Muscle of back (tissue), 11 donors: ENCODE data around the gene TLR10. TPM values are rescaled to one million over a fixed set of nuclear protein-coding genes. Genes with fewer than 3 reads are reported as not detected.

ENCODE experiments used
- DNase-seq, 3 donors: peaks; one replicate each; pipeline versions ENCODE4 v3.0.0 to v3.0.0-alpha.2; 2013
- polyA plus RNA-seq, 10 donors: library from polyadenylated mRNA; unstranded; fragments of 120-200 nt; gene quantifications; one replicate each; pipeline ENCODE4 v1.2.1, GENCODE V29; 2013; ENCODE audit not compliant: insufficient read length in 10 of 10

TLR10 gene
- polyA plus RNA-seq, 10 donors: 0.12 to 0.90 (median 0.34) TPM

- peak; percentile 84 to 92 (median 87) for DNase-seq
These were observed 51.8 kb downstream of the TLR10 start for GRCh38 chr4:38730830-38731646.

- DNase-seq: no peak
These were observed 52.3 kb downstream of the TLR10 start for GRCh38 chr4:38730493-38730829.

- DNase-seq: no peak
These were observed 54.1 kb downstream of the TLR10 start for GRCh38 chr4:38728631-38729141.

GRCh38 chr4:38724475-38724808, 58.3 kb downstream of the TLR10 start:
- DNase-seq: no peak

GRCh38 chr4:38723726-38724474, 58.9 kb downstream of the TLR10 start:
- no peak for DNase-seq

GRCh38 chr4:38723114-38723513, 59.7 kb downstream of the TLR10 start:
- no peak for DNase-seq

Other genes starting within 250 kb of the TLR10 start
- gene KLF3, start 118.8 kb downstream of the TLR10 start, polyA plus RNA-seq: 10 to 100 TPM; 30.8 to 46.4 (median 38.3) TPM
- gene TLR1, start 21.8 kb upstream of the TLR10 start, polyA plus RNA-seq: 1 to 10 TPM; 1.9 to 4.0 (median 3.2) TPM
- 1 to 10 TPM in 6 of 10 donors, under 1 TPM in 4; 0.70 to 2.1 (median 1.0) TPM for gene TLR6, start 73.8 kb upstream of the TLR10 start, polyA plus RNA-seq
- 10 to 100 TPM; 44.8 to 72.6 (median 60.8) TPM for gene FAM114A1, start 84.8 kb upstream of the TLR10 start, polyA plus RNA-seq
- under 1 TPM in 8 of 10 donors, not detected in 2; 0.09 to 0.90 (median 0.31) TPM for gene TMEM156, start 249.4 kb upstream of the TLR10 start, polyA plus RNA-seq